Middle frontal gyrus (tissue), 1 donor: ENCODE measurements around the gene KLK11.

Experiments
- DNase-seq: peaks from one replicate; pipeline ENCODE4 v3.0.0-alpha.2; 2015; ENCODE audit warnings: low spot score; ENCODE audit errors: extremely low spot score

Gene KLK11

GRCh38 chr19:51026554-51026831 lies at the start of gene KLK11:
Gene KLK11, minus strand, starts transcription at chr19:51026616. Its CDS starts 985 bp downstream, at chr19:51025631.
- no peak for DNase-seq

- no peak for DNase-seq
These were observed 49.6 kb upstream of the KLK11 start for GRCh38 chr19:51075998-51076397.

- DNase-seq: no peak
These were observed 44.6 kb upstream of the KLK11 start for GRCh38 chr19:51071095-51071405.

- no peak for DNase-seq
These were observed 44.1 kb upstream of the KLK11 start for GRCh38 chr19:51070334-51071094.

GRCh38 chr19:51066393-51067186 lies 40.2 kb upstream of the KLK11 start:
- DNase-seq: no peak

- no peak for DNase-seq
These were observed 39.0 kb upstream of the KLK11 start for GRCh38 chr19:51065221-51065960.

- no peak for DNase-seq
These were observed 38.3 kb upstream of the KLK11 start, which contains the start of gene KLK13 for GRCh38 chr19:51064534-51065220. Gene KLK13, minus strand, starts transcription at chr19:51065092. Its CDS starts 25 bp downstream, at chr19:51065067.

GRCh38 chr19:51063664-51064063 lies 37.2 kb upstream of the KLK11 start:
- DNase-seq: no peak

GRCh38 chr19:51060973-51061372 lies 34.6 kb upstream of the KLK11 start:
- no peak for DNase-seq

- no peak for DNase-seq
These were observed 33.9 kb upstream of the KLK11 start for GRCh38 chr19:51060336-51060735.

- no peak for DNase-seq
These were observed 33.3 kb upstream of the KLK11 start for GRCh38 chr19:51059715-51060114.

GRCh38 chr19:51055866-51056265 lies 29.4 kb upstream of the KLK11 start:
- no peak for DNase-seq

GRCh38 chr19:51047031-51047335 lies 20.6 kb upstream of the KLK11 start:
- no peak for DNase-seq

GRCh38 chr19:51044327-51044726 lies 17.9 kb upstream of the KLK11 start:
- no peak for DNase-seq

- no peak for DNase-seq
These were observed 17.1 kb upstream of the KLK11 start for GRCh38 chr19:51043497-51043896.

- no peak for DNase-seq
These were observed 13.7 kb upstream of the KLK11 start for GRCh38 chr19:51040151-51040550.

- no peak for DNase-seq
These were observed 10.1 kb upstream of the KLK11 start for GRCh38 chr19:51036519-51036918.

GRCh38 chr19:51034704-51035103 lies 8.3 kb upstream of the KLK11 start, which contains the start of gene KLK12:
Gene KLK12, minus strand, starts transcription at chr19:51035002. Its CDS starts 381 bp downstream, at chr19:51034621.
- DNase-seq: no peak

- DNase-seq: no peak
These were observed 5.4 kb upstream of the KLK11 start for GRCh38 chr19:51031880-51032225.

GRCh38 chr19:51031220-51031879 lies 4.9 kb upstream of the KLK11 start:
- DNase-seq: no peak

GRCh38 chr19:51030631-51031030 lies 4.2 kb upstream of the KLK11 start:
- no peak for DNase-seq
